ENCODE measurements around the gene FAM120AOS. TPM values are rescaled to one million over a fixed set of nuclear protein-coding genes. Genes with fewer than 3 reads are reported as not detected.

FAM120AOS gene
- total and polyA plus RNA-seq, 2 experiments from 2014 or later, result 56.0 to 62.4 TPM

- no peaks in the 10 kb centered on the region for H4K20me1 ChIP-seq (ENCODE audit: insufficient read depth, poor library complexity, severe bottlenecking)
- no peak overlapping the region for H3K4me2 ChIP-seq
- no peak for TF ChIP-seq EZH2phosphoT487 (IDR thresholded peaks at IDR 0.05; ENCODE audit: low read depth, severe bottlenecking, unreplicated experiment)
- no peak for TF ChIP-seq EZH2 (IDR thresholded peaks at IDR 0.05; ENCODE audit: borderline replicate concordance)
- TF ChIP-seq CTCF (IDR thresholded peaks at IDR 0.05; ENCODE audit: poor library complexity), result no peak
- no peaks in the 10 kb centered on the region for H3K36me3 ChIP-seq (replicated peaks; ENCODE audit: insufficient read depth, low read depth)
- H3K4me3 ChIP-seq, result no peak overlapping the region
- no peaks in the 10 kb centered on the region for H3K27me3 ChIP-seq
- no peak for DNase-seq (ENCODE audit: low spot score)
- no peaks in the 10 kb centered on the region for H3K4me1 ChIP-seq (ENCODE audit: insufficient read depth)
- no peaks in the 10 kb centered on the region for H3K79me2 ChIP-seq
- no peak overlapping the region for H2AFZ ChIP-seq
- no peaks in the 10 kb centered on the region for H3K9me2 ChIP-seq (replicated peaks; ENCODE audit: insufficient read depth)
- H3K9me3 ChIP-seq (ENCODE audit: low read depth), result no peaks in the 10 kb centered on the region
- WGBS (ENCODE audit: low lambda C conversion rate, missing lambda C conversion rate), result 89% methylated on average over 7 of the region's 7 CpGs
- H3K27ac ChIP-seq, result no peak overlapping the region
These were observed 16.6 kb downstream of the FAM120AOS start for GRCh38 chr9:93436655-93437407.

GRCh38 chr9:93436218-93436617 is 17.2 kb downstream of the FAM120AOS start:
- H3K27ac ChIP-seq, result no peak overlapping the region
- H3K9me3 ChIP-seq (ENCODE audit: low read depth), result no peaks in the 10 kb centered on the region
- 73% methylated on average over 6 of the region's 6 CpGs for WGBS (ENCODE audit: low lambda C conversion rate, missing lambda C conversion rate)
- H3K4me2 ChIP-seq, result no peak overlapping the region
- no peak overlapping the region for H3K4me3 ChIP-seq
- no peaks in the 10 kb centered on the region for H3K27me3 ChIP-seq
- DNase-seq (ENCODE audit: low spot score), result no peak
- H4K20me1 ChIP-seq (ENCODE audit: insufficient read depth, poor library complexity, severe bottlenecking), result no peaks in the 10 kb centered on the region
- no peaks in the 10 kb centered on the region for H3K9me2 ChIP-seq (replicated peaks; ENCODE audit: insufficient read depth)
- TF ChIP-seq EZH2 (IDR thresholded peaks at IDR 0.05; ENCODE audit: borderline replicate concordance), result no peak
- no peak for TF ChIP-seq CTCF (IDR thresholded peaks at IDR 0.05; ENCODE audit: poor library complexity)
- TF ChIP-seq EZH2phosphoT487 (IDR thresholded peaks at IDR 0.05; ENCODE audit: low read depth, severe bottlenecking, unreplicated experiment), result no peak
- H3K36me3 ChIP-seq (replicated peaks; ENCODE audit: insufficient read depth, low read depth), result no peaks in the 10 kb centered on the region
- no peaks in the 10 kb centered on the region for H3K4me1 ChIP-seq (ENCODE audit: insufficient read depth)
- no peaks in the 10 kb centered on the region for H3K79me2 ChIP-seq
- no peak overlapping the region for H2AFZ ChIP-seq

DNA sequence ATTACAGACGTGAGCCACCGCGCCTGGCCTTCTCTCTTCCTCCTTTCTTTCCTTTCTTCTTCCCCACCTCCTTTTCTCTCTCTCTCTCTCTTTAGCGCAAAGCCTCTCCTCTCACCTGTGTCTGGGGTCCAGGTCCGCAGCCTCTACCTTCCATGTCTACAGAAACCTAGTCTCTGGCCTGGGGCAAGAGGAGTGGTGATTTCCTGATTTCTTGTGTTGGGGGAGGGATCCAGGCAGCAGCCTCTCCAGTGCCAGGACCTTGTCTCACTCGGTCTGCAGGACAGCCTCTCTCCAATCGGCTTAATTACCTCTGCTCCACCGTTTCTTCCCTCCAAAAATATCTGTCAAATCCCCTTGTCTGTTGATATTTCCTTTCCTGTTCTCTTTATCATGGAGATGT is 18.0 kb downstream of the FAM120AOS start:
- Histone ChIP-seq H3K27me3 (no peaks in the 10 kb centered on the region), H4K20me1 (ENCODE audit: insufficient read depth, poor library complexity, severe bottlenecking) (no peaks in the 10 kb centered on the region), H3K4me2 (no peak overlapping the region), H3K79me2 (no peaks in the 10 kb centered on the region), H3K27ac (no peak overlapping the region), H3K9me2 (replicated peaks; ENCODE audit: insufficient read depth) (no peaks in the 10 kb centered on the region), H3K9me3 (ENCODE audit: low read depth) (no peaks in the 10 kb centered on the region), H3K4me3 (no peak overlapping the region), H3K4me1 (ENCODE audit: insufficient read depth) (no peaks in the 10 kb centered on the region), H3K36me3 (replicated peaks; ENCODE audit: insufficient read depth, low read depth) (no peaks in the 10 kb centered on the region), H2AFZ (no peak overlapping the region)
- WGBS (ENCODE audit: low lambda C conversion rate, missing lambda C conversion rate), result 74% methylated on average over 7 of the region's 8 CpGs
- no peak for TF ChIP-seq CTCF (IDR thresholded peaks at IDR 0.05; ENCODE audit: poor library complexity)
- no peak for TF ChIP-seq EZH2phosphoT487 (IDR thresholded peaks at IDR 0.05; ENCODE audit: low read depth, severe bottlenecking, unreplicated experiment)
- no peak for TF ChIP-seq EZH2 (IDR thresholded peaks at IDR 0.05; ENCODE audit: borderline replicate concordance)
- no peak for DNase-seq (ENCODE audit: low spot score)
